Cardiac muscle cell (in vitro differentiated cells and primary cell): ENCODE results near the gene ARL5C. TPM values are rescaled to one million over a fixed set of nuclear protein-coding genes. Genes with fewer than 3 reads are reported as not detected.
A peak's percentile ranks its signal among the peaks of the same experiment; 100 is the strongest.

Experiments used
- DNase-seq, 2 donors: peaks; one replicate each; pipeline versions ENCODE4 v3.0.0 to v3.0.0-alpha.2; 2010 to 2017; ENCODE audit warnings: low read depth in 1 of 2, low spot score in 1 of 2
- H3K27ac ChIP-seq: fragments of 200-600 bp; sonication (generic); 2 replicates; pipeline ENCODE4 v1.5.1; 2016
- H3K27me3 ChIP-seq: fragments of 200-600 bp; sonication (generic); 2 replicates; pipeline ENCODE4 v1.6.0; 2016; ENCODE audit warnings: control low read depth
- H3K36me3 ChIP-seq: fragments of 200-600 bp; sonication (generic); 2 replicates; pipeline ENCODE4 v1.5.1; 2016; ENCODE audit warnings: control low read depth
- H3K4me1 ChIP-seq: fragments of 200-600 bp; sonication (generic); 2 replicates; pipeline ENCODE4 v1.8.1; 2017; ENCODE audit warnings: low read depth, mild to moderate bottlenecking, mixed run types
- H3K4me3 ChIP-seq: fragments of 200-600 bp; sonication (generic); 2 replicates; pipeline ENCODE4 v1.5.1; 2016; ENCODE audit warnings: mild to moderate bottlenecking
- H3K9me3 ChIP-seq: fragments of 200-600 bp; sonication (generic); 2 replicates; pipeline ENCODE4 v1.5.1; 2017; ENCODE audit warnings: low read depth, mild to moderate bottlenecking, control low read depth
- polyA plus RNA-seq: library from polyadenylated mRNA; unstranded; fragments of >200 nt; fragmentation: Nextera tagmentation; extraction: Ambion mirVana; gene quantifications from 2 replicates; pipeline ENCODE4 v1.2.1, GENCODE V29; 2016
- total RNA-seq: library from RNA; depleted of rRNA; stranded (reverse); fragments of >200 nt; gene quantifications from 2 replicates; pipeline ENCODE4 v1.2.3, GENCODE V29; 2016
- TF ChIP-seq, protein P1 (sequence below): IDR thresholded peaks from 2 replicates; pipeline ENCODE4 v1.5.1; 2012; ENCODE audit warnings: low read depth, mild to moderate bottlenecking, low read length

ARL5C gene
- total and polyA plus RNA-seq, 2 experiments from 2014 or later, result 0.12 TPM; not detected in 1

DNA sequence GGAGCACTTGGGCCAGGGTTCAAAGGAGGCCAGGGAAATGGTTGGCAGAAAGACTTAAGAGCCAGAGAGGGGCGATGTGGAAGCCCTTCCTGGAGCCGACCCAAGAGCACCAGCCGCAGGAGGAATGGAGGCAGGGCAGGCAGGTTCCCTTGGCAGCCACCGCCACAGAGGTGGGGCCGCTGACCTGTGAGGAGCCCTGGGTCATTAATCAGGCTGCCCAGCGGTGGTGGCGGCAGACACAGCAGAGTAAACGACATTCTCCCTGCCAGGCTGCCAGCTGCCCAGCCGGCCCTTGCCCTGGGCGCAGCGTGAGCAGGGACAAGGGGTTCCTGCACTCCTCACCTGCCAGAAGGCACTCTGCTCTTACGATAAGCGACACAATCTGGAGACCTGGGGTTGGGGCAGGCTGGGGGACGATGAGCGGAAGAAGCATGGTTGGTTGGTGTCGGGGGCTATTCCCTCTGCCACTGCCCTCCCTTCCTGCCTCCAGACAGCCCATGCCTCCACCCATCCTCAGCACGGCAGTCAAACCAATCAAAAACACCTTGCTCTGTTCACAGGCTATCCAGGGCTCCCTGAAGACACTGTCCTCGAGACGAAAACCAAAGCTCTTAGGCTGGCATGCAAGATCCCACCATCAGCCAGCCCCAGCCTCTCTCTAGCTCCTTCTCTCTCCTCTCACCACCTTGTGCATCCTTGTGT lies 55.4 kb downstream of the ARL5C start:
- H3K27ac ChIP-seq, result no peak overlapping the region
- no peaks in the 10 kb centered on the region for H3K36me3 ChIP-seq
- H3K4me1 ChIP-seq, result no peaks in the 10 kb centered on the region
- no peaks in the 10 kb centered on the region for H3K9me3 ChIP-seq
- TF ChIP-seq, protein P1, sequence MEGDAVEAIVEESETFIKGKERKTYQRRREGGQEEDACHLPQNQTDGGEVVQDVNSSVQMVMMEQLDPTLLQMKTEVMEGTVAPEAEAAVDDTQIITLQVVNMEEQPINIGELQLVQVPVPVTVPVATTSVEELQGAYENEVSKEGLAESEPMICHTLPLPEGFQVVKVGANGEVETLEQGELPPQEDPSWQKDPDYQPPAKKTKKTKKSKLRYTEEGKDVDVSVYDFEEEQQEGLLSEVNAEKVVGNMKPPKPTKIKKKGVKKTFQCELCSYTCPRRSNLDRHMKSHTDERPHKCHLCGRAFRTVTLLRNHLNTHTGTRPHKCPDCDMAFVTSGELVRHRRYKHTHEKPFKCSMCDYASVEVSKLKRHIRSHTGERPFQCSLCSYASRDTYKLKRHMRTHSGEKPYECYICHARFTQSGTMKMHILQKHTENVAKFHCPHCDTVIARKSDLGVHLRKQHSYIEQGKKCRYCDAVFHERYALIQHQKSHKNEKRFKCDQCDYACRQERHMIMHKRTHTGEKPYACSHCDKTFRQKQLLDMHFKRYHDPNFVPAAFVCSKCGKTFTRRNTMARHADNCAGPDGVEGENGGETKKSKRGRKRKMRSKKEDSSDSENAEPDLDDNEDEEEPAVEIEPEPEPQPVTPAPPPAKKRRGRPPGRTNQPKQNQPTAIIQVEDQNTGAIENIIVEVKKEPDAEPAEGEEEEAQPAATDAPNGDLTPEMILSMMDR, result no peak
- no peaks in the 10 kb centered on the region for H3K27me3 ChIP-seq
- DNase-seq, result peak in 1 of 2 donors; percentile 18
- no peak overlapping the region for H3K4me3 ChIP-seq

DNA sequence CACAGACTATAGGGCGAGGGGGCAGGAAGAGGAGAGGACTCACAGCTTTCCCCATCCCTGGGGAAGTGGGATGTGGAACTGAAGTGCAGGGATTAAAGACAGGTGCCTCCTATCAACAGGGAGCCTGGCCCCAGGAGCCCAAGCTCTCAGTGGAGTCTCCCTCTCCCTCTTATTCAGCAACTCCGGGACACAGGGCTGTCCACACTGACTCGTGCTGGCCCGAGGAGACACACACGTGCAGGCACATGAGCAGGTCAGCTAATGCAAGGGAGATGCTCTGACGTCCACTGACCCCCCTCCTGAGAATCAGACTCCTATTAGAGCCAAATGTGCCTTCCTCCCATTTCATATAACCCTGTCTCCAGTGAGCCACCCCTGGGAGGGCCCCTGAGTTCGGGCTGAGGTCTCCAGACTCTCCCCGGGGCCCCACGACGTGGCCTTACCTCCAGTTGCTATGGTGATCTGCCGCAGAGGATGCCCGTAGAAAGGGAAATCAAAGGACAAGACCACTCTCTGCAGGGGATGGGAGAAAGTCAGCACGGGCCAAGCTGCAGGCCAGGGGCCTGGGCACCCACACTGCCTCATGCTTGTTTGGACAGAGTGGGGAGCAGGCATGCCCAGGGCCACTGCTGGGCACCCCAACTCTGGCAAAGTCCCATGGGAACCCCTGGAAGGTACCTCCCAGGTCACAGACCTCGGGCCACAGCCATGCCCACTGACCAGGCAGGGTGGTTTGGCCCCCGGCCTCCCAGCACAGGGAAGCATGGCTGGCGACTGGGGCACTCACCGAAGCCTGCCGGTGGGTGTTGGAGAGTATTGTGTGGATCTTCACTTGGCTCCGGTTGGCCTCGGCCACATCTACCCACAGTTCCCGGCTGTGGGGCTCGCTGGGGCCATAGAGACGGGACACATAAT lies 57.2 kb downstream of the ARL5C start:
- TF ChIP-seq, protein P1, result no peak
- Histone ChIP-seq H3K36me3 (no peaks in the 10 kb centered on the region), H3K4me3 (no peak overlapping the region), H3K4me1 (no peaks in the 10 kb centered on the region), H3K27me3 (no peaks in the 10 kb centered on the region), H3K27ac (no peak overlapping the region), H3K9me3 (no peaks in the 10 kb centered on the region)
- DNase-seq, result no peak

DNA sequence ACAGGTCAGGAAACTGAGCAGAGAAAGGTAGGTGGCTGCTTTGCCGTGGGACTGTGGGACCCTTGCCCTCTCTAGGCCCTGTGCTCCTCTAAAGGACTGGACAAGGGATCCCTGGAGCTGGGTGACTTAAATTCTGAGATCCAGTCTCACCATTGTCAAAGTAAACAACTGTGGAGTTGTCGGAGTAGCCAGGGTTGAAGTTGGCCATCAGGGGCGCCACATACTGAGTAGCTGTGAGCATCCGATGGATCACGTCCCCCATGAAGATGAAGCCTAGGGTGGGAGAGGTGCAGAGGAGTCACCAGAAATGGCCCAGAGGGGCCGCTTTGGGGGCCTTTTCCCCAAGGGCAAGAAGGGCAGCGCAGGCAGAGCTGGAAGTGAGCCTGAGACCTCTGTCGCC lies 58.0 kb downstream of the ARL5C start:
- no peaks in the 10 kb centered on the region for H3K36me3 ChIP-seq
- H3K9me3 ChIP-seq, result no peaks in the 10 kb centered on the region
- no peaks in the 10 kb centered on the region for H3K27me3 ChIP-seq
- no peak for DNase-seq
- H3K27ac ChIP-seq, result no peak overlapping the region
- H3K4me1 ChIP-seq, result no peaks in the 10 kb centered on the region
- H3K4me3 ChIP-seq, result no peak overlapping the region
- TF ChIP-seq, protein P1, result no peak

DNA sequence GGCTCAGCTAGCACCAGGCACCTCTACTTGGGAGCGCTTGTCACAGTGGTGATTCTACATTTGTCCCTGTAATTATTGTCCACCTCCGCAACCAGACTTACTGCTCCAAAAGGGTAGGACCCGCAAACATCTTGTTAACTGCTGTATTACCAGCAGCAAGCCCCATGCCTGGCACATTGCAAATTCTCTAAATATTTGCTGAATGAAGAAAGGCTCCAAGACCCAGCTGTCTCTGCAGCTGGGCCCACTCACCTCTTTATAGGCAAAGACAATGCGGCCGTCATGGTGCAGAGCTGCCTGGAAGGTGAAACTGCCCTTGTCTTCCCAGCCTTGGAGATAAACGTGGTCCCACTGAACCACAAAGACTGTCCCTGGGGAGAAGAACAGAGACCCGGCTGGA lies 58.8 kb downstream of the ARL5C start:
- H3K27me3 ChIP-seq, result no peaks in the 10 kb centered on the region
- DNase-seq, result no peak
- TF ChIP-seq, protein P1, result no peak
- no peaks in the 10 kb centered on the region for H3K36me3 ChIP-seq
- no peaks in the 10 kb centered on the region for H3K4me1 ChIP-seq
- H3K4me3 ChIP-seq, result no peak overlapping the region
- no peak overlapping the region for H3K27ac ChIP-seq
- H3K9me3 ChIP-seq, result no peaks in the 10 kb centered on the region

Other genes starting within 250 kb of the ARL5C start
- gene FBXO47, start 198.8 kb downstream of the ARL5C start, total RNA-seq, result not detected in 2 replicates
- gene FBXO47, start 198.8 kb downstream of the ARL5C start, polyA plus RNA-seq, result not detected in 2 replicates
- 8.4 and 25.0 TPM in 2 replicates for gene PLXDC1, start 14.5 kb downstream of the ARL5C start, total RNA-seq
- 6.3 and 6.6 TPM in 2 replicates for gene PLXDC1, start 14.5 kb downstream of the ARL5C start, polyA plus RNA-seq
- gene CACNB1, start 31.5 kb upstream of the ARL5C start, total RNA-seq, result 17.3 and 27.6 TPM in 2 replicates
- 41.6 and 57.1 TPM in 2 replicates for gene CACNB1, start 31.5 kb upstream of the ARL5C start, polyA plus RNA-seq
- 2,476 and 3,028 TPM in 2 replicates for gene RPL19, start 34.1 kb upstream of the ARL5C start, total RNA-seq
- gene RPL19, start 34.1 kb upstream of the ARL5C start, polyA plus RNA-seq, result 761 and 822 TPM in 2 replicates
- gene STAC2, start 59.8 kb upstream of the ARL5C start, total RNA-seq, result 0.21 and 0.56 TPM in 2 replicates
- 0.17 and 0.42 TPM in 2 replicates for gene STAC2, start 59.8 kb upstream of the ARL5C start, polyA plus RNA-seq
- gene FBXL20, start 235.5 kb upstream of the ARL5C start, total RNA-seq, result 13.1 and 20.4 TPM in 2 replicates
- 10.2 and 11.8 TPM in 2 replicates for gene FBXL20, start 235.5 kb upstream of the ARL5C start, polyA plus RNA-seq